Neural progenitor cell (in vitro differentiated cells): Measurements from ENCODE around the gene MDC1.

Experiments used
- CTCF ChIP-seq: fragments of 200-600 bp; sonication (generic); IDR thresholded peaks from 2 replicates; pipeline ENCODE4 v1.5.1; 2017; ENCODE audit warnings: antibody characterized with exemption, mild to moderate bottlenecking
- EZH2 ChIP-seq: fragments of 200-600 bp; sonication (generic); IDR thresholded peaks from 2 replicates; pipeline ENCODE4 v1.6.1; 2017; ENCODE audit warnings: antibody characterized with exemption, mild to moderate bottlenecking, moderate library complexity

GRCh38 chr6:30747902-30748769 is 31.1 kb upstream of the MDC1 start:
- no peak for TF ChIP-seq CTCF
- TF ChIP-seq EZH2: no peak
